HepG2 (cell line): ENCODE data around the gene ZNFX1. TPM values are rescaled to one million over a fixed set of nuclear protein-coding genes. Genes with fewer than 3 reads are reported as not detected.
A peak's percentile ranks its signal among the peaks of the same experiment; 100 is the strongest.

ENCODE experiments used
- KMT2A ChIP-seq: sonication (generic); formaldehyde crosslinking; IDR thresholded peaks from 2 replicates; pipeline ENCODE4 v1.4.0; 2020; ENCODE audit warnings: missing genetic modification reagents
- SAP130 ChIP-seq: IDR thresholded peaks from 2 replicates; pipeline ENCODE4 v1.6.1; 2016; ENCODE audit warnings: low read depth
- ZNF235 ChIP-seq: sonication (generic); formaldehyde crosslinking; IDR thresholded peaks from 2 replicates; pipeline ENCODE4 v1.8.1; 2023; ENCODE audit warnings: mild to moderate bottlenecking, missing genetic modification reagents, borderline replicate concordance
- polyA plus RNA-seq, 8 experiments: library from polyadenylated mRNA; depleted of rRNA in 3 of 8; stranded (reverse) in 7 of 8; unstranded in 1 of 8; fragments of >200 nt; fragmentation: Illumina TruSeq in 4 of 8; extraction: Trizol in 4 of 8; gene quantifications; 2 replicates each; pipeline versions ENCODE4 v1.2.1 to v1.2.3, GENCODE V29; 2011 to 2016; ENCODE audit warnings: low read depth in 4 of 8, missing spikeins in 1 of 8, mixed read lengths in 1 of 8; ENCODE audit not compliant: insufficient read depth in 1 of 8
- total RNA-seq, 5 experiments: library from RNA; depleted of rRNA; stranded (reverse); fragments of >200 nt; fragmentation: Illumina TruSeq; extraction: Trizol; gene quantifications; 2 replicates each; pipeline ENCODE4 v1.2.3, GENCODE V29; 2016; ENCODE audit warnings: low read depth in 1 of 5
- TF ChIP-seq, protein P1 (sequence below): IDR thresholded peaks from 2 replicates; pipeline ENCODE4 v1.6.1; 2016; ENCODE audit warnings: mild to moderate bottlenecking
- TF ChIP-seq, protein P2 (sequence below): sonication (generic); formaldehyde crosslinking; IDR thresholded peaks from one replicate; pipeline ENCODE4 v1.5.1; 2020; ENCODE audit warnings: mild to moderate bottlenecking, missing genetic modification reagents; ENCODE audit errors: not compliant biosample characterization

Gene ZNFX1
- total and polyA plus RNA-seq, 2 of the 13 experiments (the other 11 are each of a cell fraction or from before 2014, with no cell fraction given) = 2.9 to 11.1 TPM

DNA sequence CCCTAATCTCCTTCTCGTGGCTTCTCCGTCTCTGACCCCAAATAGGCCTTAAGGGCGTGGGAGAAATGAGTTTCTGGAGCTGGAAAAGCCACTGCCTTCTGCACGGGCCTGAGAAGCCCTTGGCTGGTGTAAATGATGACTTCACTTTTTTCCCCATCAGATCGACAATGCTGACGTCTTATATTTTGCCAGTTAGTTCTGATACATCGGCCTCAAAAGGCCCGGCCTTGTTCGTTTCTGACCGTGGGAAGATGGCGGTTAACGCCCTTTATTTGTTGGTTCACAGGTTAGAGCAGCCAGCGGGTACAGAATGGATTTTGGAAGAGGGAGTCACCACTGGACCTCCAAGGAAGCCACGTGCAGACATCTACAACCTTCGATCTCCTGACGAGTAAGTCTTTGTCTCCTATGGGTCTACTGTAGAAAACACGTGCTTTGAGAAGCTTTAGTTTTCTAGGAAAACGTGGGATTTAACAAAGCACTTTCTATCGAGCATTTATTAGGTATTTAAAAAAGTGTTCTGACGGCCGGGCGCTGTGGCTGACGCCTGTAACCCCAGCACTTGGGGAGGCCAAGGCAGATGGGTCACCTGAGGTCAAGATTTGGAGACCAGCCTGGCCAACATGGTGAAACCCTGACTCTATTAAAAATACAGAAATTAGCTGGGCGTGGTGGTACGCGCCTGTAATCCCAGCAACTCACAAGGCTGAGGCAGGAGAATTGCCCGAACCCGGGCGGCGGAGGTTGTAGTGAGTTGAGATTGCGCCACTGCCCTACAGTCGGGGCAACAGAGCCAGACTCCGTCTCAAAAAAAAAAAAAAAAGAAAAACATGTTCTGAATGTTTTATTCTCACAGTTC is 1.2 kb upstream of the ZNFX1 start (continued):
- TF ChIP-seq SAP130 (no peak; the same call in 1 of the 2 replicates), ZNF235 (CRISPR knock-in tag) (no peak), KMT2A (CRISPR knock-in tag) (no peak)
- TF ChIP-seq, protein P1, sequence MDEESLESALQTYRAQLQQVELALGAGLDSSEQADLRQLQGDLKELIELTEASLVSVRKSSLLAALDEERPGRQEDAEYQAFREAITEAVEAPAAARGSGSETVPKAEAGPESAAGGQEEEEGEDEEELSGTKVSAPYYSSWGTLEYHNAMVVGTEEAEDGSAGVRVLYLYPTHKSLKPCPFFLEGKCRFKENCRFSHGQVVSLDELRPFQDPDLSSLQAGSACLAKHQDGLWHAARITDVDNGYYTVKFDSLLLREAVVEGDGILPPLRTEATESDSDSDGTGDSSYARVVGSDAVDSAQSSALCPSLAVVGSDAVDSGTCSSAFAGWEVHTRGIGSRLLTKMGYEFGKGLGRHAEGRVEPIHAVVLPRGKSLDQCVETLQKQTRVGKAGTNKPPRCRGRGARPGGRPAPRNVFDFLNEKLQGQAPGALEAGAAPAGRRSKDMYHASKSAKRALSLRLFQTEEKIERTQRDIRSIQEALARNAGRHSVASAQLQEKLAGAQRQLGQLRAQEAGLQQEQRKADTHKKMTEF = peak; percentile 11; the same call in 1 of the 2 replicates
- TF ChIP-seq, protein P2, sequence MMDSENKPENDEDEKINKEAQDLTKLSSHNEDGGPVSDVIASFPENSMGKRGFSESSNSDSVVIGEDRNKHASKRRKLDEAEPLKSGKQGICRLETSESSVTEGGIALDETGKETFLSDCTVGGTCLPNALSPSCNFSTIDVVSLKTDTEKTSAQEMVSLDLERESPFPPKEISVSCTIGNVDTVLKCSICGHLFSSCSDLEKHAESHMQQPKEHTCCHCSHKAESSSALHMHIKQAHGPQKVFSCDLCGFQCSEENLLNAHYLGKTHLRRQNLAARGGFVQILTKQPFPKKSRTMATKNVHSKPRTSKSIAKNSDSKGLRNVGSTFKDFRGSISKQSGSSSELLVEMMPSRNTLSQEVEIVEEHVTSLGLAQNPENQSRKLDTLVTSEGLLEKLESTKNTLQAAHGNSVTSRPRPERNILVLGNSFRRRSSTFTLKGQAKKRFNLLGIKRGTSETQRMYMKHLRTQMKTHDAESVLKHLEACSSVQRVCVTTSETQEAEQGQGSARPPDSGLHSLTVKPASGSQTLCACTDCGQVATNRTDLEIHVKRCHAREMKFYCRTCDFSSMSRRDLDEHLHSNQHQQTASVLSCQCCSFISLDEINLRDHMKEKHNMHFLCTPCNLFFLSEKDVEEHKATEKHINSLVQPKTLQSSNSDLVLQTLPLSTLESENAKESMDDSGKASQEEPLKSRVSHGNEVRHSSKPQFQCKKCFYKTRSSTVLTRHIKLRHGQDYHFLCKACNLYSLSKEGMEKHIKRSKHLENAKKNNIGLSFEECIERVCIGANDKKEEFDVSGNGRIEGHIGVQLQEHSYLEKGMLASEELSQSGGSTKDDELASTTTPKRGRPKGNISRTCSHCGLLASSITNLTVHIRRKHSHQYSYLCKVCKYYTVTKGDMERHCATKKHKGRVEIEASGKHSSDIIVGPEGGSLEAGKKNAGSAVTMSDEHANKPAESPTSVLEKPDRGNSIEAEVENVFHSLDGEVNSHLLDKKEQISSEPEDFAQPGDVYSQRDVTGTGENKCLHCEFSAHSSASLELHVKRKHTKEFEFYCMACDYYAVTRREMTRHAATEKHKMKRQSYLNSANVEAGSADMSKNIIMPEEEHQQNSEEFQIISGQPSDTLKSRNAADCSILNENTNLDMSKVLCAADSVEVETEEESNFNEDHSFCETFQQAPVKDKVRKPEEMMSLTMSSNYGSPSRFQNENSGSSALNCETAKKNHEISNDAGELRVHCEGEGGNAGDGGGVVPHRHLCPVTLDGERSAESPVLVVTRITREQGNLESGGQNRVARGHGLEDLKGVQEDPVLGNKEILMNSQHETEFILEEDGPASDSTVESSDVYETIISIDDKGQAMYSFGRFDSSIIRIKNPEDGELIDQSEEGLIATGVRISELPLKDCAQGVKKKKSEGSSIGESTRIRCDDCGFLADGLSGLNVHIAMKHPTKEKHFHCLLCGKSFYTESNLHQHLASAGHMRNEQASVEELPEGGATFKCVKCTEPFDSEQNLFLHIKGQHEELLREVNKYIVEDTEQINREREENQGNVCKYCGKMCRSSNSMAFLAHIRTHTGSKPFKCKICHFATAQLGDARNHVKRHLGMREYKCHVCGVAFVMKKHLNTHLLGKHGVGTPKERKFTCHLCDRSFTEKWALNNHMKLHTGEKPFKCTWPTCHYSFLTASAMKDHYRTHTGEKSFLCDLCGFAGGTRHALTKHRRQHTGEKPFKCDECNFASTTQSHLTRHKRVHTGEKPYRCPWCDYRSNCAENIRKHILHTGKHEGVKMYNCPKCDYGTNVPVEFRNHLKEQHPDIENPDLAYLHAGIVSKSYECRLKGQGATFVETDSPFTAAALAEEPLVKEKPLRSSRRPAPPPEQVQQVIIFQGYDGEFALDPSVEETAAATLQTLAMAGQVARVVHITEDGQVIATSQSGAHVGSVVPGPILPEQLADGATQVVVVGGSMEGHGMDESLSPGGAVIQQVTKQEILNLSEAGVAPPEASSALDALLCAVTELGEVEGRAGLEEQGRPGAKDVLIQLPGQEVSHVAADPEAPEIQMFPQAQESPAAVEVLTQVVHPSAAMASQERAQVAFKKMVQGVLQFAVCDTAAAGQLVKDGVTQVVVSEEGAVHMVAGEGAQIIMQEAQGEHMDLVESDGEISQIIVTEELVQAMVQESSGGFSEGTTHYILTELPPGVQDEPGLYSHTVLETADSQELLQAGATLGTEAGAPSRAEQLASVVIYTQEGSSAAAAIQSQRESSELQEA (CRISPR knock-in tag) = no peak
